NCI-H748 (cell line): ENCODE data around the gene NAV2.
A peak's percentile ranks its signal among the peaks of the same experiment; 100 is the strongest.
"Not testable (repeated sequence)": the region's sequence is repeated elsewhere in the genome, so short reads cannot be mapped to it uniquely, and the experiment has no call there.

Experiments used
- DNase-seq: peaks from one replicate; lab custom pipeline; 2025; ENCODE audit not compliant: unreplicated experiment; lab: John Stamatoyannopoulos, UW

The NAV2 gene

GRCh38 chr11:19987331-19987801, 274.7 kb downstream of the NAV2 start:
- no peak for DNase-seq

- no peak for DNase-seq
Measured at GRCh38 chr11:19988598-19988997, 276.0 kb downstream of the NAV2 start.

GRCh38 chr11:19989191-19989590, 276.6 kb downstream of the NAV2 start:
- DNase-seq = no peak

GRCh38 chr11:19992162-19992561, 279.5 kb downstream of the NAV2 start:
- no peak for DNase-seq

GRCh38 chr11:19992998-19993397, 280.4 kb downstream of the NAV2 start:
- DNase-seq = no peak

GRCh38 chr11:19994672-19995071, 282.0 kb downstream of the NAV2 start:
- no peak for DNase-seq

- no peak for DNase-seq
Measured at GRCh38 chr11:19995145-19995544, 282.5 kb downstream of the NAV2 start.

- DNase-seq = no peak
Measured at GRCh38 chr11:19996571-19996970, 283.9 kb downstream of the NAV2 start.

- no peak for DNase-seq
Measured at GRCh38 chr11:20000022-20000350, 287.3 kb downstream of the NAV2 start.

- DNase-seq = peak; percentile 98
Measured at GRCh38 chr11:20000351-20001134, 287.9 kb downstream of the NAV2 start.

- DNase-seq = no peak
Measured at GRCh38 chr11:20002312-20003216, 289.9 kb downstream of the NAV2 start.

GRCh38 chr11:20003351-20003750, 290.7 kb downstream of the NAV2 start:
- no peak for DNase-seq

- DNase-seq = no peak
Measured at GRCh38 chr11:20004866-20005265, 292.2 kb downstream of the NAV2 start.

GRCh38 chr11:20005747-20006146, 293.1 kb downstream of the NAV2 start:
- no peak for DNase-seq

GRCh38 chr11:20006618-20007017, 294.0 kb downstream of the NAV2 start:
- DNase-seq = not testable (repeated sequence)

GRCh38 chr11:20007386-20007785, 294.7 kb downstream of the NAV2 start:
- no peak for DNase-seq

GRCh38 chr11:20008190-20008870, 295.7 kb downstream of the NAV2 start:
- no peak for DNase-seq

GRCh38 chr11:20008871-20009644, 296.4 kb downstream of the NAV2 start:
- no peak for DNase-seq

- peak; percentile 56 for DNase-seq
Measured at GRCh38 chr11:20010156-20010850, 297.7 kb downstream of the NAV2 start.

GRCh38 chr11:20010851-20011225, 298.2 kb downstream of the NAV2 start:
- no peak for DNase-seq
